Suprapubic skin (tissue), 4 donors: ENCODE measurements around the gene ITGA5. TPM values are rescaled to one million over a fixed set of nuclear protein-coding genes. Genes with fewer than 3 reads are reported as not detected.

Source experiments
- DNase-seq, 2 donors: peaks; one replicate each; pipeline ENCODE4 v3.0.0-alpha.2; 2019; ENCODE audit warnings: low spot score in 2 of 2
- H3K27ac ChIP-seq: fragments of 200-600 bp; sonication (generic); one replicate; pipeline ENCODE4 v1.5.1; 2019
- H3K27me3 ChIP-seq: fragments of 200-600 bp; sonication (generic); one replicate; pipeline ENCODE4 v1.5.1; 2019
- H3K36me3 ChIP-seq: fragments of 200-600 bp; sonication (generic); one replicate; pipeline ENCODE4 v1.5.1; 2019
- H3K4me1 ChIP-seq: fragments of 200-600 bp; sonication (generic); one replicate; pipeline ENCODE4 v1.5.1; 2019
- H3K4me3 ChIP-seq: fragments of 200-600 bp; sonication (generic); one replicate; pipeline ENCODE4 v1.5.1; 2019; ENCODE audit warnings: mild to moderate bottlenecking
- H3K9me3 ChIP-seq: fragments of 200-600 bp; sonication (generic); one replicate; pipeline ENCODE4 v1.5.1; 2019
- CTCF ChIP-seq, 2 donors: fragments of 200-600 bp in 1 of 2; fragments of 450-650 bp in 1 of 2; sonication (generic) in 1 of 2; IDR thresholded peaks; one replicate each; pipeline ENCODE4 v1.5.1; 2016 to 2019; ENCODE audit warnings: antibody characterized with exemption in 2 of 2, mild to moderate bottlenecking in 1 of 2, moderate library complexity in 1 of 2
- EP300 ChIP-seq: sonication (generic); formaldehyde crosslinking; IDR thresholded peaks from one replicate; pipeline ENCODE4 v1.6.1; 2017; ENCODE audit warnings: antibody characterized with exemption
- POLR2A ChIP-seq, 2 donors: fragments of 450-650 bp; IDR thresholded peaks; one replicate each; pipeline ENCODE4 v1.6.1; 2017; ENCODE audit warnings: antibody characterized with exemption in 2 of 2, mild to moderate bottlenecking in 2 of 2, moderate library complexity in 2 of 2
- POLR2AphosphoS5 ChIP-seq, 3 donors: sonication (generic); formaldehyde crosslinking; IDR thresholded peaks; one replicate each; pipeline ENCODE4 v1.6.1; 2017; ENCODE audit warnings: antibody characterized with exemption in 3 of 3
- WGBS: methylation state at CpG from one replicate; pipeline ENCODE4 v1.1.5; 2018; 5-methylcytosine and 5-hydroxymethylcytosine counted together
- total RNA-seq, 4 donors: library from RNA; depleted of rRNA; stranded (reverse); fragments of >200 nt; gene quantifications; one replicate each; pipeline ENCODE4 v1.1.0, GENCODE V29; 2016

Gene ITGA5
- total RNA-seq, 4 donors from 2014 or later = 16.3 to 36.4 (median 24.8) TPM

- TF ChIP-seq CTCF (IDR thresholded peaks at IDR 0.05) = no peak
- no peak for TF ChIP-seq POLR2A (IDR thresholded peaks at IDR 0.05)
- no peak for TF ChIP-seq POLR2AphosphoS5 (IDR thresholded peaks at IDR 0.05)
- TF ChIP-seq EP300 = no peak
- no peaks in the 10 kb centered on the region for H3K9me3 ChIP-seq
- 79% methylated on average over 8 of the region's 8 CpGs for WGBS
- no peak for DNase-seq
- no peaks in the 10 kb centered on the region for H3K27me3 ChIP-seq
- H3K4me3 ChIP-seq = no peak overlapping the region
- H3K4me1 ChIP-seq = peaks cover 11% of the 10 kb centered on the region
- H3K27ac ChIP-seq = no peak overlapping the region
- H3K36me3 ChIP-seq = no peaks in the 10 kb centered on the region
Observed at GRCh38 chr12:54363047-54363446, 56.0 kb downstream of the ITGA5 start.

- DNase-seq = no peak
- no peaks in the 10 kb centered on the region for H3K27me3 ChIP-seq
- TF ChIP-seq CTCF (IDR thresholded peaks at IDR 0.05) (peak; percentile 40 to 53), POLR2AphosphoS5 (IDR thresholded peaks at IDR 0.05) (no peak), EP300 (no peak), POLR2A (IDR thresholded peaks at IDR 0.05) (no peak)
- no peaks in the 10 kb centered on the region for H3K9me3 ChIP-seq
- H3K36me3 ChIP-seq = no peaks in the 10 kb centered on the region
- peaks cover 27% of the 10 kb centered on the region for H3K4me1 ChIP-seq
- peak overlapping the region; percentile 33 for H3K27ac ChIP-seq
- no peak overlapping the region for H3K4me3 ChIP-seq
- WGBS = 75% methylated on average over 16 of the region's 16 CpGs
Observed at GRCh38 chr12:54360717-54361456, 58.2 kb downstream of the ITGA5 start.

- H3K27me3 ChIP-seq = no peaks in the 10 kb centered on the region
- DNase-seq = no peak
- H3K9me3 ChIP-seq = no peaks in the 10 kb centered on the region
- H3K36me3 ChIP-seq = no peaks in the 10 kb centered on the region
- WGBS = 67% methylated on average over 9 of the region's 9 CpGs
- H3K4me3 ChIP-seq = peak overlapping the region; percentile 64
- H3K27ac ChIP-seq = peak overlapping the region; percentile 90
- peaks cover 35% of the 10 kb centered on the region for H3K4me1 ChIP-seq
- no peak for TF ChIP-seq POLR2AphosphoS5 (IDR thresholded peaks at IDR 0.05)
- TF ChIP-seq POLR2A (IDR thresholded peaks at IDR 0.05) = no peak
- TF ChIP-seq EP300 = no peak
- no peak for TF ChIP-seq CTCF (IDR thresholded peaks at IDR 0.05)
Observed at GRCh38 chr12:54359762-54360351, 59.2 kb downstream of the ITGA5 start.

GRCh38 chr12:54358945-54359761, 59.9 kb downstream of the ITGA5 start:
- Histone ChIP-seq H3K4me1 (peaks cover 35% of the 10 kb centered on the region), H3K9me3 (no peaks in the 10 kb centered on the region), H3K4me3 (peak overlapping the region; percentile 64), H3K27ac (peak overlapping the region; percentile 90), H3K36me3 (no peaks in the 10 kb centered on the region), H3K27me3 (no peaks in the 10 kb centered on the region)
- under 1% methylated on average over 40 of the region's 40 CpGs for WGBS
- no peak for TF ChIP-seq CTCF (IDR thresholded peaks at IDR 0.05)
- peak in 1 of 3 donors; percentile 23 for TF ChIP-seq POLR2AphosphoS5 (IDR thresholded peaks at IDR 0.05)
- peak; percentile 4 for TF ChIP-seq EP300
- DNase-seq = peak; percentile 97 to 98
